ENCODE data around the gene STRIP2. TPM values are rescaled to one million over a fixed set of nuclear protein-coding genes. Genes with fewer than 3 reads are reported as not detected.
"Not testable (repeated sequence)": the region's sequence is repeated elsewhere in the genome, so short reads cannot be mapped to it uniquely, and the experiment has no call there.

Gene STRIP2
- total RNA-seq, 2 donors from 2014 or later = 1.9 to 4.7 TPM

DNA sequence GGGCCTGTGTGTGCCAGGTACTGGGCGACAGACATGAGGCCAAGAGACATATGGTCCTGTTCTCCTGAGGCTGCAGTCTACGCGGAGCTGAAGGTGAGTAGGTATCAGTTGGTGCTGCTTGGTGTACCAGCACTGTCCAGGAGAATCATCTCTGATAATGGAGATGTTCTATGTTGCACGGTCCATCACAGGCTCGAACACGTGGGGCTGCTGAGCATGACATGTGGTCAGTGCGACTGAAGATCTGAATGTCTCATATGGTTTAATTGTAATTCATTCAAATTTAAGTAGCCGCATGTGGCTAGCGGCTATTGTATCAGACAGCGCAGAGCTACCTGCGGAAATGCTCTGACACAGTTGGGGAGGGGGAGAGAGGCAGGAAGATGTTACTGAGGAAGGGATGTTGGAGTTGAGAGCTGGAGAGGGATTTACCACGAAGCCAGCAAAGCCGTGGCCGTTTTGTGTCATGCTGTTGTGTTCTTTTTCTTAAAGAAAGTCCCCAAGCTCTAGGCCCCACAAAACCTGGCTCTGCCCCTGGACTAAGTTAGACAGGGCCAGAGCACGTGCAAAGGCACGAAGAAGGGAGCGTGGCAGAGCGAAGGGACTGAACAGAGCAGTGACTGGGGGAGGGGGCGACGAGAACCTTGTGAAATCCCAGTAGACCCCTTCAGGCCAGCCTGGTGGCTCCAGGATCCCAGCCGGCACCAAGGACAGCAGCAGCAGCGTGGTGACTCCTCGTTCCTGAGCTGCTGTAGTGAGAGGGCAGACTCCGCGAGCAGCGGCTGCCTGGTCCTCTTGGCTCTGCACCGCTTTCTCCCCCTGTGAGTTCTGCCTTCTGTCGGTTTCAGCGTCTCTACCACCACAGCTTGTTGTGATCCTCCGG is 88.1 kb downstream of the STRIP2 start:
- intact Hi-C loops (cut with DNase I) = no loop called here
- no peaks in the 10 kb centered on the region for H3K36me3 ChIP-seq
- DNase-seq = no peak

GRCh38 chr7:129522971-129523340 is 88.7 kb downstream of the STRIP2 start:
- Histone ChIP-seq H3K4me3 (no peak overlapping the region), H3K27me3 (no peaks in the 10 kb centered on the region), H3K4me1 (no peaks in the 10 kb centered on the region), H3K9ac (ENCODE audit: low read depth in 2 of 2, low read length in 2 of 2) (no peak overlapping the region), H3K9me3 (no peaks in the 10 kb centered on the region), H3K27ac (no peak overlapping the region), H3K36me3 (no peaks in the 10 kb centered on the region)
- TF ChIP-seq, protein P1, sequence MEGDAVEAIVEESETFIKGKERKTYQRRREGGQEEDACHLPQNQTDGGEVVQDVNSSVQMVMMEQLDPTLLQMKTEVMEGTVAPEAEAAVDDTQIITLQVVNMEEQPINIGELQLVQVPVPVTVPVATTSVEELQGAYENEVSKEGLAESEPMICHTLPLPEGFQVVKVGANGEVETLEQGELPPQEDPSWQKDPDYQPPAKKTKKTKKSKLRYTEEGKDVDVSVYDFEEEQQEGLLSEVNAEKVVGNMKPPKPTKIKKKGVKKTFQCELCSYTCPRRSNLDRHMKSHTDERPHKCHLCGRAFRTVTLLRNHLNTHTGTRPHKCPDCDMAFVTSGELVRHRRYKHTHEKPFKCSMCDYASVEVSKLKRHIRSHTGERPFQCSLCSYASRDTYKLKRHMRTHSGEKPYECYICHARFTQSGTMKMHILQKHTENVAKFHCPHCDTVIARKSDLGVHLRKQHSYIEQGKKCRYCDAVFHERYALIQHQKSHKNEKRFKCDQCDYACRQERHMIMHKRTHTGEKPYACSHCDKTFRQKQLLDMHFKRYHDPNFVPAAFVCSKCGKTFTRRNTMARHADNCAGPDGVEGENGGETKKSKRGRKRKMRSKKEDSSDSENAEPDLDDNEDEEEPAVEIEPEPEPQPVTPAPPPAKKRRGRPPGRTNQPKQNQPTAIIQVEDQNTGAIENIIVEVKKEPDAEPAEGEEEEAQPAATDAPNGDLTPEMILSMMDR (IDR thresholded peaks at IDR 0.05) = no peak
- intact Hi-C loops (cut with DNase I) = no loop called here
- DNase-seq = no peak

More for the DNA sequence above, 88.1 kb downstream of the STRIP2 start:
- H3K27ac ChIP-seq = no peak overlapping the region
- no peaks in the 10 kb centered on the region for H3K4me1 ChIP-seq
- no peak overlapping the region for H3K9ac ChIP-seq (ENCODE audit: low read depth in 2 of 2, low read length in 2 of 2)
- H3K27me3 ChIP-seq = no peaks in the 10 kb centered on the region
- H3K9me3 ChIP-seq = no peaks in the 10 kb centered on the region
- TF ChIP-seq, protein P1 (IDR thresholded peaks at IDR 0.05) = no peak
- H3K4me3 ChIP-seq = no peak overlapping the region

DNA sequence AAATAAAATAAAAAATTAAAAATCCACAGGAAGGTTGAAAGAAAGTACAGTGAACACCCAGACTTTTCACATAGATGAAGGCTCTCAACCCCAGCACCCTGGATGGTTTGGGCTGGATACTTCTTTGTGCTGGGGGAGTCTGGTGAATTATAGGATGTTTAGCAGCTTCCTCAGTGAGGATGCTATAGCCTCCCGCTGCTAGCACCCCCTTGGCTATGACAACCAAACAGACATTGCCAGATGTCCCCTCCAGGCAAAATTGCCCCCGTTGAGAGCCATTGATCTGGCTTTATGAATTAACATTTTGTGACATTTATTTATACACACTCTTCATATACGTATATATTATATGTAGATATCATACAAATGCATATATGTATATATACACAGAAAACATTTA is 89.7 kb downstream of the STRIP2 start:
- no peak overlapping the region for H3K9ac ChIP-seq (ENCODE audit: low read depth in 2 of 2, low read length in 2 of 2)
- TF ChIP-seq, protein P1 (IDR thresholded peaks at IDR 0.05) = no peak
- intact Hi-C loops (cut with DNase I) = no loop called here
- DNase-seq = no peak
- no peaks in the 10 kb centered on the region for H3K27me3 ChIP-seq
- H3K9me3 ChIP-seq = no peaks in the 10 kb centered on the region
- H3K27ac ChIP-seq = no peak overlapping the region
- no peaks in the 10 kb centered on the region for H3K36me3 ChIP-seq
- no peak overlapping the region for H3K4me3 ChIP-seq
- no peaks in the 10 kb centered on the region for H3K4me1 ChIP-seq

GRCh38 chr7:129524405-129524804 is 90.2 kb downstream of the STRIP2 start:
- intact Hi-C loops (cut with DNase I); DNase-seq; H3K9ac ChIP-seq (ENCODE audit: low read depth in 2 of 2, low read length in 2 of 2); H3K36me3 ChIP-seq; H3K4me1 ChIP-seq; H3K4me3 ChIP-seq; H3K27ac ChIP-seq; H3K9me3 ChIP-seq; H3K27me3 ChIP-seq: not testable (repeated sequence)

DNA sequence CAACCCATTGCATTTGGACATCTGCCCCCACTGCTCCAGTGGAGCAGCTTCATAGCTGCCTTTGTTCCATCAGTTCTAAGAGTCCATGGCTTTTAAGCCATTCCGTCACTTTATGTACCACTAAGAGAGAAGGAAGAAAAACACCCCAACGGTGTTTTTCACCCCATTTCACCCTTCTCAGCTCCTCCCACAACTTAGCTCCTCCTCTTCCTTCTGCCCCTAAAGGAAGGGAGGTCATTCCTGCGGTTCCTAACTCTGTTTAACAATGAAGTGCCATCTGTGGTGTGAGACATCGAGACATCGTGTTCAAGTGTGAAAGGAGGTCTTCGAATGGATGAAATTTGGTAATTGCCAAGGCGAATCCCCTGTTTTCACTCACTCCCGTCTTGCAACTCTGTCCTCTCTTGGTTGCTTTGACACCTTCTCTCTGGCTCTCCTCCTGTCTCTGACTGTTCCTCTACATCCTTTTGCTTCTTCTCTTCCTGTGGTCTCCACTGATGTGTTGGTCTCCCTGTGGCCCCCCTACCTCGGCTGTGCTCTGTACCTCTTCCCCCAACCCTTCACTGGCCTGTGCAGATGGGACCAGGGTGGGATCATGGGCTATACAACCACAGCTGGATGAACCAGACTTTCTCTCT is 91.1 kb downstream of the STRIP2 start:
- Histone ChIP-seq H3K4me1 (no peaks in the 10 kb centered on the region), H3K27me3 (no peaks in the 10 kb centered on the region), H3K9ac (ENCODE audit: low read depth in 2 of 2, low read length in 2 of 2) (no peak overlapping the region), H3K9me3 (no peaks in the 10 kb centered on the region), H3K4me3 (no peak overlapping the region), H3K36me3 (no peaks in the 10 kb centered on the region), H3K27ac (no peak overlapping the region)
- intact Hi-C loops (cut with DNase I) = no loop called here
- TF ChIP-seq, protein P1 (IDR thresholded peaks at IDR 0.05) = no peak
- DNase-seq = no peak

DNA sequence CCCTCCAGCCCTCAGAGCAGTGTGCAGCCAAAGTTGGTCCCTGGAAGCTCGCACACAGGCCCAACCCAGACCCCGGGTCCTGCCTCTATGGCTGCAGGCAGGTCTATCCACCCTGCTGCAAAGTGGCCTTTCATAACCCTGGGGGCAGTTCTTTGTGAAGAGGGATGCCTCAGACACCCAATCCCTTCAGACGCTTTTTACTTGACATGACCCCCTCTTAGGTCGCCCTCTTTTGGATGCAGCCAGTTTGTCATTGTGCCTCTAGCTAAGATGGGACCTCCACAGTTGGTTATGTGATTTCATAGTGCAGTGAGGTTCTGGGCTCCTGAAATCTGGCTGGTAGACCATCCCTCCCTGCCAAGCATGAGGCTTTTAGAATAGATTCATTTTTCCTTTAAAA is 95.4 kb downstream of the STRIP2 start:
- TF ChIP-seq, protein P1 (IDR thresholded peaks at IDR 0.05) = no peak
- no peaks in the 10 kb centered on the region for H3K9me3 ChIP-seq
- no peak for DNase-seq
- H3K9ac ChIP-seq (ENCODE audit: low read depth in 2 of 2, low read length in 2 of 2) = no peak overlapping the region
- no peaks in the 10 kb centered on the region for H3K4me1 ChIP-seq
- H3K27ac ChIP-seq = no peak overlapping the region
- no peak overlapping the region for H3K4me3 ChIP-seq
- intact Hi-C loops (cut with DNase I) = no loop called here
- no peaks in the 10 kb centered on the region for H3K27me3 ChIP-seq
- H3K36me3 ChIP-seq = no peaks in the 10 kb centered on the region

Measured in colonic mucosa (tissue), 4 donors.